ENCODE measurements around the gene HDGF. TPM values are rescaled to one million over a fixed set of nuclear protein-coding genes. Genes with fewer than 3 reads are reported as not detected.

Gene HDGF
- total RNA-seq, 2 donors from 2014 or later: 92.4 to 122 TPM

- DNase-seq: peak; percentile 93 to 97 (median 95)
- H3K9me3 ChIP-seq: no peaks in the 10 kb centered on the region
- TF ChIP-seq CTCF (IDR thresholded peaks at IDR 0.05): peak in 4 of 7 experiments; percentile 14 to 36 (median 26)
- peak; percentile 58 to 73 (median 73) for TF ChIP-seq POLR2A (IDR thresholded peaks at IDR 0.05)
- peak; percentile 55 for ATAC-seq
- H3K4me1 ChIP-seq: peaks cover 53% of the 10 kb centered on the region
- peaks cover 0 to 8% of the 10 kb centered on the region in 2 donors for H3K36me3 ChIP-seq (replicated peaks in 1 of 2; ENCODE audit: insufficient read depth in 1 of 2, low read depth in 2 of 2)
- H3K4me3 ChIP-seq: no peak overlapping the region
- intact Hi-C loops (cut with DNase I): no loop called here
- WGBS, 2 donors: 1 to 2% methylated on average over 8 to 24 of the region's 29 CpGs
- H3K27ac ChIP-seq: peak overlapping the region; percentile 92 to 99 (median 98)
- H3K27me3 ChIP-seq: no peaks in the 10 kb centered on the region
Observed at GRCh38 chr1:156746728-156747631, 4.5 kb downstream of the HDGF start.

DNA sequence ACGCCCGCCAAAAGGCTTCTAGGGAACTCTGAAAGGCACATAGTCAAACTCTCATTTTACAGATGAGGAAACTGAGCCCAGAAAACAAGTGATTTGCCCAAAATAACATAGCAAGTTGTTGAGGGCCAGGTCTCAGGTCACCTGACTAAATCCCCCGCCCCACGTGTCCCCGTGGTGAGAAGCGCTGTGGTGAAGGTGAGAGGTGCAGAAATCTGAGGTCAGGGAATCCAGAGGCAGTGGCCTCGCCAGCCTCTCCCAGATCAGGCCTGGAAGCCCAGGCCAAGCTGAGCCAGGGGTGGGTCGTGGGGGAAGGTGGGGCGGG is 5.1 kb downstream of the HDGF start:
- WGBS, 2 donors: 32 to 61% methylated on average over 2 to 9 of the region's 9 CpGs
- H3K9me3 ChIP-seq: no peaks in the 10 kb centered on the region
- intact Hi-C loops (cut with DNase I): no loop called here
- TF ChIP-seq CTCF (IDR thresholded peaks at IDR 0.05) (no peak), POLR2A (IDR thresholded peaks at IDR 0.05) (no peak)
- no peak overlapping the region for H3K4me3 ChIP-seq
- DNase-seq (no peak), ATAC-seq (no peak)
- peaks cover 59% of the 10 kb centered on the region for H3K4me1 ChIP-seq
- H3K27ac ChIP-seq: peak overlapping the region; percentile 92 to 99 (median 98)
- H3K36me3 ChIP-seq (replicated peaks in 1 of 2; ENCODE audit: insufficient read depth in 1 of 2, low read depth in 2 of 2): peaks cover 0 to 8% of the 10 kb centered on the region in 2 donors
- H3K27me3 ChIP-seq: no peaks in the 10 kb centered on the region

- Histone ChIP-seq H3K4me3 (no peak overlapping the region), H3K4me1 (peaks cover 61% of the 10 kb centered on the region), H3K27me3 (no peaks in the 10 kb centered on the region), H3K9me3 (no peaks in the 10 kb centered on the region), H3K27ac (peak overlapping the region in 3 of 4 donors; percentile 92 to 99 (median 98)), H3K36me3 (replicated peaks in 1 of 2; ENCODE audit: insufficient read depth in 1 of 2, low read depth in 2 of 2) (peaks cover 0 to 8% of the 10 kb centered on the region in 2 donors)
- 43 to 44% methylated on average over 3 of the region's 3 CpGs for WGBS, 2 donors
- intact Hi-C loops (cut with DNase I): no loop called here
- DNase-seq (no peak), ATAC-seq (no peak)
- TF ChIP-seq CTCF (IDR thresholded peaks at IDR 0.05) (no peak), POLR2A (IDR thresholded peaks at IDR 0.05) (no peak)
Observed at GRCh38 chr1:156745881-156746280, 5.6 kb downstream of the HDGF start.

DNA sequence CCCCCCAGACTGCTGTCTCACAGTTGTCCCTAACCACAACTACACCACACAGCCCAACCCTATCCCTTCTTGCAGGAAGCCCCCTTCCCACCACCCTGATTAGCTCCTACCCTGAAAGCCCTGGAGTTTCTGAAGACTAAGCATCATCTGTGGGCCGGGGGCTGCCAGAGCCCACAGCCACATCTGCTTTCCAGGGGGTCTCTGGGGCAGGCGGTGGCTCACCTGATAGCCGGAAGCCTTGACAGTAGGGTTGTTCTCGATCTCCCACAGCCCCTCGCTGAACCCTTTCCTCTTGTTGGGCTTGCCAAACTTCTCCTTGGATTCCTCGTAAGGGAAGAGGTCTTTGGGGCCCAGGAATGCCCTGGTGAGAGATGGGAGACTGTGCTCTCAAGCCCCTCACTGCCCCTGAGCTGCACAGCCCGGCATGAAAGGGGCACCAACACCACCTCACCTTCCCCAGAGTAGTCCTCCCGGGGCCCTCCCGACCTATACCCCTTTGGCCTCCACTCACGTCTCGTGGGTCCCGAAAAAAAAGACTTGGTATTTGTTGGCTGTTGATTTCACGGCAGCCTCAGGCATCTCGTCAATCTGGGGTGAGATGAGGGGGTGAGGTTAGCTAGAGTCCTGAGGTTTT is 6.6 kb downstream of the HDGF start:
- 79 to 86% methylated on average over 12 to 14 of the region's 14 CpGs for WGBS, 2 donors
- TF ChIP-seq POLR2A (IDR thresholded peaks at IDR 0.05) (no peak), CTCF (IDR thresholded peaks at IDR 0.05) (no peak)
- Histone ChIP-seq H3K36me3 (replicated peaks in 1 of 2; ENCODE audit: insufficient read depth in 1 of 2, low read depth in 2 of 2) (peaks cover 0 to 8% of the 10 kb centered on the region in 2 donors), H3K9me3 (no peaks in the 10 kb centered on the region), H3K27me3 (no peaks in the 10 kb centered on the region), H3K4me3 (no peak overlapping the region), H3K27ac (peak overlapping the region in 2 of 4 donors; percentile 4 to 28), H3K4me1 (peaks cover 60% of the 10 kb centered on the region)
- DNase-seq (no peak), ATAC-seq (no peak)
- intact Hi-C loops (cut with DNase I): no loop called here

Data from body of pancreas (tissue), 4 donors.